Progenitor cell of endocrine pancreas (in vitro differentiated cells): ENCODE measurements around the gene OR1N2. TPM values are rescaled to one million over a fixed set of nuclear protein-coding genes. Genes with fewer than 3 reads are reported as not detected.

ENCODE experiments used
- DNase-seq: peaks from one replicate; pipeline ENCODE4 v3.0.0; 2021; ENCODE audit warnings: low spot score; ENCODE audit not compliant: unreplicated experiment
- H3K27ac Mint-ChIP-seq: 2 replicates; pipeline ENCODE4 v1.8.0; 2021; ENCODE audit warnings: mild to moderate bottlenecking, moderate library complexity, mixed read lengths
- H3K27me3 Mint-ChIP-seq: 2 replicates; pipeline ENCODE4 v1.8.0; 2021; ENCODE audit warnings: mixed read lengths
- H3K36me3 Mint-ChIP-seq: 2 replicates; pipeline ENCODE4 v1.8.0; 2022; ENCODE audit warnings: mixed read lengths; ENCODE audit not compliant: insufficient read depth
- H3K4me1 Mint-ChIP-seq: 2 replicates; pipeline ENCODE4 v1.8.0; 2021; ENCODE audit warnings: low read depth, mixed read lengths
- H3K4me3 Mint-ChIP-seq: 2 replicates; pipeline ENCODE4 v1.8.0; 2021; ENCODE audit warnings: low read depth, mild to moderate bottlenecking, moderate library complexity, mixed read lengths
- H3K9me3 Mint-ChIP-seq: 2 replicates; pipeline ENCODE4 v1.8.0; 2021; ENCODE audit warnings: low read depth, mixed read lengths
- CTCF ChIP-seq: fragments of 200-600 bp; sonication (generic); IDR thresholded peaks from one replicate; pipeline ENCODE4 v1.5.0; 2021; ENCODE audit warnings: antibody characterized with exemption, mild to moderate bottlenecking; ENCODE audit not compliant: unreplicated experiment
- long read RNA-seq: library from polyadenylated mRNA; unstranded; transcript quantifications from one replicate; pipeline ENCODE4 v2.0.0, GENCODE V29; 2020
- total RNA-seq: library from RNA; stranded (reverse); gene quantifications from 2 replicates; pipeline ENCODE4 v1.2.1, GENCODE V29; 2021

OR1N2 gene
- not detected in 2 replicates for total RNA-seq
- long read RNA-seq: 0 reads

GRCh38 chr9:122552812-122553211 is at the start of gene OR1N2:
Gene OR1N2 (plus strand): TSS chr9:122553112. CDS start chr9:122553212, 100 bp downstream.
- Mint-ChIP-seq H3K36me3 (no peaks in the 10 kb centered on the region), H3K9me3 (peaks cover 41% of the 10 kb centered on the region), H3K4me3 (no peak within 1 kb of the TSS), H3K27ac (peak within 1 kb of the TSS; percentile 26), H3K4me1 (no peaks in the 10 kb centered on the region), H3K27me3 (peaks cover 7% of the 10 kb centered on the region)
- no peak for DNase-seq
- TF ChIP-seq CTCF: no peak

- TF ChIP-seq CTCF: no peak
- Mint-ChIP-seq H3K27me3 (peaks cover 58% of the 10 kb centered on the region), H3K4me1 (peaks cover 7% of the 10 kb centered on the region), H3K9me3 (peaks cover 14% of the 10 kb centered on the region), H3K27ac (no peak overlapping the region), H3K36me3 (peaks cover 1% of the 10 kb centered on the region), H3K4me3 (no peak overlapping the region)
- DNase-seq: no peak
Measured at GRCh38 chr9:122506964-122507363, 45.9 kb upstream of the OR1N2 start.

- Mint-ChIP-seq H3K4me1 (peaks cover 7% of the 10 kb centered on the region), H3K36me3 (peaks cover 1% of the 10 kb centered on the region), H3K9me3 (peaks cover 7% of the 10 kb centered on the region), H3K27ac (no peak within 1 kb of the TSS), H3K27me3 (peaks cover 58% of the 10 kb centered on the region), H3K4me3 (no peak within 1 kb of the TSS)
- TF ChIP-seq CTCF: no peak
- DNase-seq: no peak
Measured at GRCh38 chr9:122510502-122510901, 42.4 kb upstream of the OR1N2 start, which contains the start of gene OR1J2. Gene OR1J2 (plus strand): TSS chr9:122510802. CDS start chr9:122510802, 0 bp downstream.

GRCh38 chr9:122518226-122518625 is 34.7 kb upstream of the OR1N2 start:
- Mint-ChIP-seq H3K27me3 (peaks cover 33% of the 10 kb centered on the region), H3K9me3 (peaks cover 10% of the 10 kb centered on the region), H3K27ac (no peak overlapping the region), H3K4me3 (no peak overlapping the region), H3K4me1 (no peaks in the 10 kb centered on the region), H3K36me3 (no peaks in the 10 kb centered on the region)
- DNase-seq: no peak
- TF ChIP-seq CTCF: no peak

GRCh38 chr9:122518841-122519240 is 34.1 kb upstream of the OR1N2 start, which contains the start of gene OR1J4:
Gene OR1J4 (plus strand): TSS chr9:122519141. CDS start chr9:122519141, 0 bp downstream.
- peaks cover 12% of the 10 kb centered on the region for H3K9me3 Mint-ChIP-seq
- H3K27ac Mint-ChIP-seq: no peak within 1 kb of the TSS
- no peak for TF ChIP-seq CTCF
- peaks cover 33% of the 10 kb centered on the region for H3K27me3 Mint-ChIP-seq
- H3K4me1 Mint-ChIP-seq: no peaks in the 10 kb centered on the region
- no peaks in the 10 kb centered on the region for H3K36me3 Mint-ChIP-seq
- H3K4me3 Mint-ChIP-seq: no peak within 1 kb of the TSS
- no peak for DNase-seq
